NCI-H524 (cell line): ENCODE data around the gene SELENOP.
"Not testable (repeated sequence)": the region's sequence is repeated elsewhere in the genome, so short reads cannot be mapped to it uniquely, and the experiment has no call there.

Experiments used
- DNase-seq, 2 experiments: peaks; one replicate each; lab custom pipeline; 2025; lab: John Stamatoyannopoulos, UW

SELENOP gene

GRCh38 chr5:42811591-42812446 is at the start of gene SELENOP:
Gene SELENOP, minus strand, starts transcription at chr5:42811892. Its CDS starts 3,539 bp downstream, at chr5:42808353.
- no peak for DNase-seq

GRCh38 chr5:42858687-42859086 is 47.0 kb upstream of the SELENOP start:
- no peak for DNase-seq

GRCh38 chr5:42858031-42858643 is 46.4 kb upstream of the SELENOP start:
- no peak for DNase-seq

- DNase-seq, result no peak
These were observed 44.1 kb upstream of the SELENOP start for GRCh38 chr5:42855811-42856210.

- no peak for DNase-seq
These were observed 43.7 kb upstream of the SELENOP start for GRCh38 chr5:42855386-42855785.

- DNase-seq, result no peak
These were observed 43.1 kb upstream of the SELENOP start for GRCh38 chr5:42854795-42855194.

GRCh38 chr5:42852826-42853225 is 41.1 kb upstream of the SELENOP start:
- DNase-seq, result no peak

- no peak for DNase-seq
These were observed 39.8 kb upstream of the SELENOP start for GRCh38 chr5:42851481-42851880.

- no peak for DNase-seq
These were observed 36.9 kb upstream of the SELENOP start for GRCh38 chr5:42848545-42848944.

- not testable (repeated sequence) for DNase-seq
These were observed 32.7 kb upstream of the SELENOP start for GRCh38 chr5:42844408-42844807.

GRCh38 chr5:42843675-42844292 is 32.1 kb upstream of the SELENOP start:
- DNase-seq, result no peak

GRCh38 chr5:42842921-42843641 is 31.4 kb upstream of the SELENOP start:
- no peak for DNase-seq

GRCh38 chr5:42840842-42841567 is 29.3 kb upstream of the SELENOP start:
- DNase-seq, result no peak

- DNase-seq, result no peak
These were observed 28.6 kb upstream of the SELENOP start for GRCh38 chr5:42840269-42840668.

GRCh38 chr5:42839196-42839595 is 27.5 kb upstream of the SELENOP start:
- no peak for DNase-seq

GRCh38 chr5:42837601-42838000 is 25.9 kb upstream of the SELENOP start:
- DNase-seq, result no peak

GRCh38 chr5:42836070-42836769 is 24.5 kb upstream of the SELENOP start:
- no peak for DNase-seq

- DNase-seq, result no peak
These were observed 20.4 kb upstream of the SELENOP start for GRCh38 chr5:42832060-42832459.

- DNase-seq, result no peak
These were observed 19.2 kb upstream of the SELENOP start for GRCh38 chr5:42830924-42831323.

GRCh38 chr5:42828671-42829070 is 17.0 kb upstream of the SELENOP start:
- DNase-seq, result no peak
